Neuron (in vitro differentiated cells): ENCODE results near the gene PRR5L.

Source experiments
- H2AFZ ChIP-seq: one replicate; pipeline ENCODE4 v1.6.1; 2013; ENCODE audit warnings: low read depth, mild to moderate bottlenecking, inconsistent platforms, low read length, moderate library complexity
- H3K27me3 ChIP-seq: one replicate; pipeline ENCODE4 v1.6.1; 2013; ENCODE audit warnings: low read length; ENCODE audit not compliant: insufficient read depth
- H3K36me3 ChIP-seq: one replicate; pipeline ENCODE4 v1.6.1; 2013; ENCODE audit warnings: low read length; ENCODE audit not compliant: insufficient read depth
- H3K4me1 ChIP-seq: one replicate; pipeline ENCODE4 v1.6.1; 2013; ENCODE audit warnings: low read length; ENCODE audit not compliant: insufficient read depth
- H3K4me3 ChIP-seq: 2 replicates; pipeline ENCODE4 v1.5.1; 2013; ENCODE audit warnings: mild to moderate bottlenecking, low read length, moderate library complexity
- H3K9me3 ChIP-seq: one replicate; pipeline ENCODE4 v1.6.1; 2013; ENCODE audit warnings: low read length

PRR5L gene

GRCh38 chr11:36358436-36358835, 62.3 kb downstream of the PRR5L start:
- H3K4me1 ChIP-seq: peaks cover 20% of the 10 kb centered on the region
- no peaks in the 10 kb centered on the region for H3K27me3 ChIP-seq
- H3K36me3 ChIP-seq: no peaks in the 10 kb centered on the region
- no peaks in the 10 kb centered on the region for H3K9me3 ChIP-seq
- no peak overlapping the region for H2AFZ ChIP-seq
- H3K4me3 ChIP-seq: no peak overlapping the region

GRCh38 chr11:36360318-36360717, 64.2 kb downstream of the PRR5L start:
- Histone ChIP-seq H3K27me3 (no peaks in the 10 kb centered on the region), H3K4me3 (no peak overlapping the region)

GRCh38 chr11:36360826-36361415, 64.8 kb downstream of the PRR5L start:
- H3K27me3 ChIP-seq: no peaks in the 10 kb centered on the region
- no peak overlapping the region for H3K4me3 ChIP-seq

More at GRCh38 chr11:36360318-36360717, 64.2 kb downstream of the PRR5L start:
- Histone ChIP-seq H2AFZ (no peak overlapping the region), H3K4me1 (peaks cover 23% of the 10 kb centered on the region), H3K36me3 (no peaks in the 10 kb centered on the region), H3K9me3 (no peaks in the 10 kb centered on the region)

GRCh38 chr11:36361472-36361871, 65.4 kb downstream of the PRR5L start:
- Histone ChIP-seq H3K9me3 (no peaks in the 10 kb centered on the region), H3K4me3 (no peak overlapping the region), H3K27me3 (no peaks in the 10 kb centered on the region), H3K36me3 (no peaks in the 10 kb centered on the region), H3K4me1 (peaks cover 23% of the 10 kb centered on the region), H2AFZ (no peak overlapping the region)

More at GRCh38 chr11:36360826-36361415, 64.8 kb downstream of the PRR5L start:
- Histone ChIP-seq H3K36me3 (no peaks in the 10 kb centered on the region), H3K9me3 (no peaks in the 10 kb centered on the region), H2AFZ (no peak overlapping the region), H3K4me1 (peaks cover 23% of the 10 kb centered on the region)

GRCh38 chr11:36361901-36362391, 65.9 kb downstream of the PRR5L start:
- Histone ChIP-seq H2AFZ (no peak overlapping the region), H3K27me3 (no peaks in the 10 kb centered on the region), H3K4me3 (no peak overlapping the region), H3K36me3 (no peaks in the 10 kb centered on the region), H3K9me3 (no peaks in the 10 kb centered on the region), H3K4me1 (peaks cover 23% of the 10 kb centered on the region)

- H3K9me3 ChIP-seq: no peaks in the 10 kb centered on the region
- H3K27me3 ChIP-seq: no peaks in the 10 kb centered on the region
- no peak overlapping the region for H2AFZ ChIP-seq
- peaks cover 23% of the 10 kb centered on the region for H3K4me1 ChIP-seq
- H3K36me3 ChIP-seq: no peaks in the 10 kb centered on the region
- no peak overlapping the region for H3K4me3 ChIP-seq
Observed at GRCh38 chr11:36362902-36363301, 66.8 kb downstream of the PRR5L start.

- Histone ChIP-seq H3K27me3 (no peaks in the 10 kb centered on the region), H2AFZ (no peak overlapping the region), H3K9me3 (no peaks in the 10 kb centered on the region), H3K4me1 (peaks cover 23% of the 10 kb centered on the region), H3K4me3 (no peak overlapping the region), H3K36me3 (no peaks in the 10 kb centered on the region)
Observed at GRCh38 chr11:36363361-36364268, 67.5 kb downstream of the PRR5L start.

GRCh38 chr11:36364551-36365325, 68.7 kb downstream of the PRR5L start:
- H3K27me3 ChIP-seq: no peaks in the 10 kb centered on the region
- H3K36me3 ChIP-seq: no peaks in the 10 kb centered on the region
- no peak overlapping the region for H3K4me3 ChIP-seq

GRCh38 chr11:36365907-36366306, 69.8 kb downstream of the PRR5L start:
- Histone ChIP-seq H3K9me3 (no peaks in the 10 kb centered on the region), H3K4me3 (no peak overlapping the region), H2AFZ (no peak overlapping the region), H3K36me3 (no peaks in the 10 kb centered on the region), H3K4me1 (peaks cover 23% of the 10 kb centered on the region), H3K27me3 (no peaks in the 10 kb centered on the region)

More at GRCh38 chr11:36364551-36365325, 68.7 kb downstream of the PRR5L start:
- Histone ChIP-seq H3K4me1 (peaks cover 23% of the 10 kb centered on the region), H3K9me3 (no peaks in the 10 kb centered on the region), H2AFZ (no peak overlapping the region)

GRCh38 chr11:36367806-36368680, 72.0 kb downstream of the PRR5L start:
- no peak overlapping the region for H2AFZ ChIP-seq
- H3K4me1 ChIP-seq: peaks cover 12% of the 10 kb centered on the region
- no peak overlapping the region for H3K4me3 ChIP-seq
- no peaks in the 10 kb centered on the region for H3K9me3 ChIP-seq
- no peaks in the 10 kb centered on the region for H3K36me3 ChIP-seq
- no peaks in the 10 kb centered on the region for H3K27me3 ChIP-seq

GRCh38 chr11:36371181-36371580, 75.1 kb downstream of the PRR5L start:
- Histone ChIP-seq H3K4me1 (peaks cover 17% of the 10 kb centered on the region), H2AFZ (no peak overlapping the region), H3K4me3 (no peak overlapping the region), H3K27me3 (no peaks in the 10 kb centered on the region), H3K9me3 (no peaks in the 10 kb centered on the region), H3K36me3 (no peaks in the 10 kb centered on the region)

GRCh38 chr11:36371590-36371989, 75.5 kb downstream of the PRR5L start:
- Histone ChIP-seq H3K27me3 (no peaks in the 10 kb centered on the region), H3K4me1 (peaks cover 17% of the 10 kb centered on the region), H3K9me3 (no peaks in the 10 kb centered on the region), H2AFZ (no peak overlapping the region), H3K4me3 (no peak overlapping the region), H3K36me3 (no peaks in the 10 kb centered on the region)
